GM19193 (cell line): ENCODE results near the gene WRNIP1.

Experiments
- POLR2A ChIP-seq: IDR thresholded peaks from 4 replicates; pipeline ENCODE4 v1.6.1; 2011; ENCODE audit not compliant: insufficient read depth, insufficient read length; ENCODE audit errors: extremely low read depth

The WRNIP1 gene

GRCh38 chr6:2766767-2767656 is 1.8 kb downstream of the WRNIP1 start:
- no peak for TF ChIP-seq POLR2A

DNA sequence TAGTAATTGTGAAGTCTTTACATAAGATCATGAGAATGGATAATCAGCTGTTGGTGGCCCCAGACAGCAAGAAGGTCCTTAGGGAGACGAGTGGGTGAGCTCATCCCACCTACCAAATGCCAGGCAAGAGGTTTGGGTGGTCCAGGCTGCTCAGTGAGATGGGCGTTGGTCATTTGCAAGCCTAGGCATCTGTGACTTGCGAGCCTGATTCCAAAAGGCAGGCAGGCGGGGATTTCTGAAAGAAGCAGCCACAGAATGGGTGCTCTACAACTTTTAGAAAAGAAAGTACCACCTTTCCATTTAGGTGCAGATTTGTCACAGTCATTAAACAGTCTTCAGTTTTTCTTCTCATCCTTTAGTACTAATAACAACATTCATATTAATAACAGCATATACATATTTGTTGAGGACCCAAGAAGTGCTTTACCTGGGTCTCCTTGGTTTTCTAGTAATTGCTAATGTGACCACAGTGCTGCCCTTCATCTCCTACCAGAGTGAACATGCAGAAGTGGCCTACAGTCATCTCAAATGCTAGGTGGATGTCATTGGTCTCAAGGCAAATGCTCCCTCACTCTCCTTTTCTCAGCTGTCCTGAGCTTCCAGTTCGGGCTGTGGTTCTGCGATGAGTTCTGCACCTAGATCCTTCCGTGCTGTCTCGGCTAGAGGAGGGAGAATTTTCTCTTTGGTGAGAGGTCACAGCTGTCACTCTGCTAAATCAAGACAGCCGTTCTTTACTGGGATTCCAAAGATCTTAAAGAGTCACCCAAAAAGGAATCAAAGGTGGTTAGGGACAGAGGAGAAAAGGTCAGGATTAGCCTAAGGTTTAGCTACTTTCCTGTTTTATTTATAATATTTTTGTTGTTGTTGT is 2.7 kb downstream of the WRNIP1 start:
- TF ChIP-seq POLR2A: no peak

- no peak for TF ChIP-seq POLR2A
These were observed 3.5 kb downstream of the WRNIP1 start for GRCh38 chr6:2768696-2769095.

DNA sequence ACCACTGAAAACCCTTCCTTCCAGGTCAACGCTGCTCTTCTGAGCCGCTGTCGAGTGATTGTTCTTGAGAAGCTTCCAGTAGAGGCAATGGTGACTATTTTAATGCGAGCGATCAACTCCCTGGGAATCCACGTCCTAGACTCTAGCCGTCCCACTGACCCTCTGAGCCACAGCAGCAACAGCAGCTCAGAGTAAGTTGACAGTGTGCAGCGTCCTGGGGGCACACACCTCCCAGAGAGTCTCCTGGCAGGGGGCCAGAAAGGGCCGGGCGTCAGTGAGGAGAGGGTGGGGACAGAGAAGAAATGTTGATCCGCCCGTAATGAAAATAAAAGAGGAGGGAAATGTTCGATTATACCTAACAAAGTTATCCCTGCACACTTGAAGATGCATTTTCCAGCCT is 5.0 kb downstream of the WRNIP1 start:
- no peak for TF ChIP-seq POLR2A

DNA sequence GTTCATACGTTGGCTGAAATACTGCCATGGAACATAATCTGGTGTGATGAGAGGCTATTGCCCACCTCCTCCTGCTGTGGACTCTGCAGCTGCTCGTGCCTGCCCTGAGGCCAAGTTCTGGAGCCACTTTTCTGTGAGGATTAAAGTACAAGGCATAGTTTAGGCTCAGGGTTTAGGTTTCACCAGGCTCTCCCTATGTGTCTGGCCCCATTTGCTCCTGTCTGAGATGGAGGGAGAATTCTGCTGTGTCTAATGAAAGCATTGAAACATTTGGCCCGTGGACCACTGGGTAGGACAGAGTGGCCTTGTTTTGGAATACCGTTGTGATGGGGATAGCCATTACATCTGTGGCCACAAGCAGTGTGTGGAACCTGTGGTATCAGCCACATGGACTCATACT is 5.9 kb downstream of the WRNIP1 start:
- TF ChIP-seq POLR2A: no peak

GRCh38 chr6:2772840-2773239 is 7.6 kb downstream of the WRNIP1 start:
- TF ChIP-seq POLR2A: no peak

- TF ChIP-seq POLR2A: no peak
These were observed 8.3 kb downstream of the WRNIP1 start for GRCh38 chr6:2773449-2773848.

GRCh38 chr6:2775003-2775402 is 9.8 kb downstream of the WRNIP1 start:
- no peak for TF ChIP-seq POLR2A

DNA sequence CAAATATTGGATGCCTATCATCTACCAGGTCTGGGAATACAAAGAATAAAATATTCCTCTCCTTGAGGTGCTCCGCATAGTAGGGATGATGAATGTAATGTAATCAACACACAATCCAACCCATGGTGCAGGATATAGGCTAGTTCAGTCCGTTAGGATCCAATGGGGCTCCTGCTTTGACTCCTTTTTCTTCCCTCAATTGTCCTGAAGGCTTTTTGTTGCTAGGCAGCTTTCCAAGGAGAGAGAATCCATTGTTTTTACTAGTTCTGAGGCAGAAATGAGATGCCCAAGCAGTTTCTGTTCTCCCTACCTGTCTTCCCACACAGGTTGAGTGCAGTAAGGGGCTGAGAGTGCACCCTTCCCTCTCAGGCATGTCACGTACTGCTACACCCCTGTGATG is 12.1 kb downstream of the WRNIP1 start:
- TF ChIP-seq POLR2A: no peak

- TF ChIP-seq POLR2A: no peak
These were observed 15.0 kb downstream of the WRNIP1 start for GRCh38 chr6:2780102-2780737.

DNA sequence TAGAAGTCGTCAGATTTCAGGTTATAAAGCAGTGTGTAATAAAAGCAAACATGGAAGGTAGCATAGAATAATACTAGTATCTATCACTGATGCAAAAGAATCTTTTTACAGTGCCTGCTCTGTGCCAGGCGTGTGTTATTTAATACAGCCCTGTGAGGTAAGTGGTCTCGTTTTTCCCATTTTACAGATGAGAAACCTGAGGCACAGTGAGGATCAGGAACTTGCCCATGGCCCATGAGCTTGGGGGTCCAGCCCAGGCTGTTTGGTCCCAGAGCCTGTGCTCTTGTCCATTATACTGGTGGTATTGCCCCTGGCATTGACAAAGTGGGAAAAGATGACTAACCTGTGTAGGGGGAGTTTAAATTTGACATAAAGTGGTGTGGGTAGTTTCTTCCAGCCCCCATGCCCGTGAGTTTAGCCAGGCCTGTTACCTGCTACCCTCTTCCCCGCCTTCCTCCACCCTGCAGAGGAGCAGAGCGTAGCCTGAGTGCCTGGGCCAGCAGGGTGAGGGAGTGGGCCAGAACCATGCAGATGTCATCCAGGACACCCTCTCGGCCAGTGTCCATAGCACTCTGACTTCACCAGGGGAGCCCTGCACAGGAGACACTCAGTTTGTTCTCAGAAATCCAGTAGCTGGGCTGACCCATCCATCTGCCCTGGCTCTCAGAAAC is 16.6 kb downstream of the WRNIP1 start:
- TF ChIP-seq POLR2A: no peak

DNA sequence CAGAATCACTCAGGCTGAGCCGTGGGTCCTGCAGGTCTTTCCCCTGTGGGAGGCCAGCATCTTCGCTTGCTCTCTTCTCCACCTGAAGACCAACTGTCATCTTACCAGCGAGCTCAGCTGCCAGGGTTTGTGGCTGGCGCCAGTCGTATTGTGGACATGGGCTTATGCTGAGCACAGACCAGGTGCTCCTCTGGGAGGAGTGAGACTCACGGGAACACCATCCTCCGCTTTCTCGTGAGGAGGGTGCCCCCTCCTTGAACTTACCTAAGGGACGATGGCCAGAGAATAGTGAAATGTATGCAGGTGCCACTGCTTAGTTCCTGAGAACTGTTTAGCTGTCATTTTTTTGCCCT is 17.1 kb downstream of the WRNIP1 start:
- no peak for TF ChIP-seq POLR2A

DNA sequence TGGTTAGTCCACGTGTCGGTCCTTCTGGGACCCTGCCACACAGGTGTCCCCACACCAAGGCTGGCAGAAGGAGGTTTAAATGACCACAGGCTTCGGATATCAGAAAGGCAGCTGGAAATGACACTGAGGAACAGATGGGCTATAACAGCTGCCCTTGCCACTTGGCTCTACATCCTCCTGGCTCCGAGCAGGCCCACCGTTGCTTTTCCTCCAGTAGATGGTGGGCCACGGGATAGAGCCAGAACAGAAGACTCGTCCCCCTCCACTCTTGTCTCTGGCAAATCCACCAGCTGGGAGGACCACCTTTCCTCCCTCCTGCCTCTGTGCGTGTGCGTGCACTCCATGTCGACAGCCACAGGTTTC is 17.6 kb downstream of the WRNIP1 start:
- TF ChIP-seq POLR2A: no peak

- no peak for TF ChIP-seq POLR2A
These were observed 18.2 kb downstream of the WRNIP1 start for GRCh38 chr6:2783188-2783963.
